ENCODE measurements around the gene KMT5B. TPM values are rescaled to one million over a fixed set of nuclear protein-coding genes. Genes with fewer than 3 reads are reported as not detected.

Gene KMT5B
- total RNA-seq (10 to 100 TPM; 39.6 to 52.8 (median 42.3) TPM), polyA plus RNA-seq (10 to 100 TPM; 12.3 to 16.7 (median 15.7) TPM)
- long read RNA-seq, donor 1, partial matches to known transcripts = 7 of 9 reads
- long read RNA-seq, donor 1, other reads (novel, unspliced or antisense) = 0 of 9 reads
- long read RNA-seq, donor 2, partial matches to known transcripts = 7 of 7 reads
- long read RNA-seq, donor 2, other reads (novel, unspliced or antisense) = 0 of 7 reads

- Histone ChIP-seq H3K36me3 (no peaks in the 10 kb centered on the region), H3K9me3 (no peaks in the 10 kb centered on the region), H3K4me1 (peaks cover 28 to 63% (median 56%) of the 10 kb centered on the region in 6 donors), H3K27ac (peak within 1 kb of the TSS; percentile 99 to 100 (median 100)), H3K4me3 (peak within 1 kb of the TSS; percentile 67 to 96 (median 80)), H3K27me3 (replicated peaks in 1 of 7) (peaks cover 0 to 12% (median 0%) of the 10 kb centered on the region in 7 donors)
- intact Hi-C loops (cut with DNase I; ENCODE audit: low total_unique reads) = no loop called here
- DNase-seq = no peak
- 0 to 1% (median 1%) methylated on average over 13 to 60 of the region's 60 CpGs for WGBS, 5 donors
- TF ChIP-seq POLR2A (IDR thresholded peaks at IDR 0.05) (no peak), CTCF (IDR thresholded peaks at IDR 0.05 in 8 of 11, conservative IDR thresholded peaks at IDR 0.05 in 3 of 11) (peak in 1 of 11 experiments; percentile 3)
Observed at GRCh38 chr11:68213135-68213515, at the start of gene KMT5B. Gene KMT5B, minus strand, starts transcription at chr11:68213296. Its CDS starts 23,220 bp downstream, at chr11:68190076.

GRCh38 chr11:68262544-68262827 is 49.4 kb upstream of the KMT5B start:
- no peak for DNase-seq
- no peaks in the 10 kb centered on the region for H3K9me3 ChIP-seq
- 93 to 98% (median 96%) methylated on average over 8 of the region's 8 CpGs for WGBS, 5 donors
- no peak overlapping the region for H3K27ac ChIP-seq
- intact Hi-C loops (cut with DNase I; ENCODE audit: low total_unique reads) = no loop called here
- peaks cover 0 to 72% (median 44%) of the 10 kb centered on the region in 6 donors for H3K36me3 ChIP-seq
- peaks cover 12 to 38% (median 29%) of the 10 kb centered on the region in 6 donors for H3K4me1 ChIP-seq
- H3K27me3 ChIP-seq (replicated peaks in 1 of 7) = no peaks in the 10 kb centered on the region
- TF ChIP-seq POLR2A (IDR thresholded peaks at IDR 0.05) = no peak
- TF ChIP-seq CTCF (IDR thresholded peaks at IDR 0.05 in 8 of 11, conservative IDR thresholded peaks at IDR 0.05 in 3 of 11) = no peak
- no peak for TF ChIP-seq POLR2AphosphoS5 (IDR thresholded peaks at IDR 0.05)
- no peak overlapping the region for H3K4me3 ChIP-seq

GRCh38 chr11:68261749-68262543 is 48.9 kb upstream of the KMT5B start:
- H3K4me3 ChIP-seq = no peak overlapping the region
- 94 to 96% (median 95%) methylated on average over 23 to 24 of the region's 24 CpGs for WGBS, 5 donors
- no peaks in the 10 kb centered on the region for H3K27me3 ChIP-seq (replicated peaks in 1 of 7)
- peaks cover 0 to 66% (median 40%) of the 10 kb centered on the region in 6 donors for H3K36me3 ChIP-seq
- no peaks in the 10 kb centered on the region for H3K9me3 ChIP-seq
- no peak for DNase-seq
- intact Hi-C loops (cut with DNase I; ENCODE audit: low total_unique reads) = no loop called here
- H3K27ac ChIP-seq = no peak overlapping the region
- peak in 2 of 3 donors; percentile 7 to 18 for TF ChIP-seq POLR2AphosphoS5 (IDR thresholded peaks at IDR 0.05)
- no peak for TF ChIP-seq CTCF (IDR thresholded peaks at IDR 0.05 in 8 of 11, conservative IDR thresholded peaks at IDR 0.05 in 3 of 11)
- H3K4me1 ChIP-seq = peaks cover 9 to 38% (median 29%) of the 10 kb centered on the region in 6 donors

- Histone ChIP-seq H3K27me3 (replicated peaks in 1 of 7) (no peaks in the 10 kb centered on the region), H3K9me3 (no peaks in the 10 kb centered on the region), H3K36me3 (peaks cover 0 to 57% (median 38%) of the 10 kb centered on the region in 6 donors), H3K4me3 (no peak overlapping the region), H3K27ac (no peak overlapping the region), H3K4me1 (peaks cover 2 to 32% (median 20%) of the 10 kb centered on the region in 6 donors)
- TF ChIP-seq POLR2A (IDR thresholded peaks at IDR 0.05) = no peak
- no peak for TF ChIP-seq CTCF (IDR thresholded peaks at IDR 0.05 in 8 of 11, conservative IDR thresholded peaks at IDR 0.05 in 3 of 11)
- no peak for TF ChIP-seq POLR2AphosphoS5 (IDR thresholded peaks at IDR 0.05)
- intact Hi-C loops (cut with DNase I; ENCODE audit: low total_unique reads) = no loop called here
- whole genome bisulfite sequencing, 5 donors = 85 to 95% (median 90%) methylated on average over 15 of the region's 15 CpGs
- no peak for DNase-seq
Observed at GRCh38 chr11:68261006-68261405, 47.9 kb upstream of the KMT5B start.
